GM12878 (cell line): ENCODE measurements around the gene MFAP2. TPM values are rescaled to one million over a fixed set of nuclear protein-coding genes. Genes with fewer than 3 reads are reported as not detected.

ENCODE experiments used
- ATAC-seq: fragments of 200-7000 bp; cut with Tn5 transposase; 3 replicates; pipeline ENCODE4 v1.9.1; 2020; ENCODE audit warnings: mild to moderate bottlenecking, moderate library complexity
- BruUV-seq: library from RNA; stranded (reverse); fragments of 400-500 nt; replicated peaks from 2 replicates; lab custom pipeline; 2021; lab: Mats Ljungman, UMichigan
- CTCF ChIA-PET: fragments of 300-600 bp; sonication (Branson Sonifier 250); formaldehyde crosslinking; extraction: SDS; loops from one replicate; lab custom pipeline; 2021; ENCODE audit warnings: inconsistent platforms; lab: Yijun Ruan, JAX
- POLR2A ChIA-PET: fragments of 350-600 bp; formaldehyde crosslinking; extraction: SDS; loops from one replicate; lab custom pipeline; 2021; ENCODE audit warnings: inconsistent platforms; lab: Charles Lee
- RAD21 ChIA-PET: fragments of 300-600 bp; sonication (Branson Sonifier 250); formaldehyde crosslinking; loops from one replicate; lab custom pipeline; 2023; ENCODE audit warnings: antibody characterized with exemption; ENCODE audit not compliant: unreplicated experiment; lab: Charles Lee
- SMC1A ChIA-PET: fragments of 300-600 bp; sonication (Branson Sonifier 250); formaldehyde crosslinking; loops from one replicate; lab custom pipeline; 2023; ENCODE audit not compliant: unreplicated experiment, uncharacterized antibody; lab: Charles Lee
- DNase-seq: peaks from one replicate; pipeline ENCODE4 v3.0.0-alpha.2; 2011; ENCODE audit warnings: low read depth, low spot score
- FAIRE-seq: peaks from 3 replicates; lab custom pipeline; 2011; peaks lifted over from hg19 to GRCh38; lab: Jason Lieb, UNC
- H2AFZ ChIP-seq: 2 replicates; pipeline ENCODE4 v1.6.0; 2011; ENCODE audit warnings: low read depth, low read length, control low read depth; ENCODE audit not compliant: control insufficient read depth
- H3K27ac ChIP-seq: 2 replicates; pipeline ENCODE4 v1.5.1; 2011; ENCODE audit warnings: control low read depth; ENCODE audit not compliant: control insufficient read depth, insufficient read depth
- H3K27me3 ChIP-seq, 2 experiments: replicated peaks in 1 of 2; 2 replicates each; pipeline versions ENCODE4 v1.6.0 to v1.6.1; 2011; ENCODE audit warnings: low read length in 1 of 2; ENCODE audit not compliant: control insufficient read depth in 2 of 2, insufficient read depth in 2 of 2
- H3K36me3 ChIP-seq, 2 experiments: 2 replicates each; pipeline ENCODE4 v1.5.1; 2011; ENCODE audit warnings: low read length in 1 of 2; ENCODE audit not compliant: control insufficient read depth in 2 of 2, insufficient read depth in 2 of 2
- H3K4me1 ChIP-seq: 2 replicates; pipeline ENCODE4 v1.6.1; 2011; ENCODE audit warnings: mild to moderate bottlenecking, low read length, moderate library complexity, mixed read lengths; ENCODE audit not compliant: control insufficient read depth, insufficient read depth
- H3K4me2 ChIP-seq: 2 replicates; pipeline ENCODE4 v1.6.0; 2011; ENCODE audit warnings: control low read depth; ENCODE audit not compliant: control insufficient read depth, insufficient read depth
- H3K4me3 ChIP-seq: fragments of 200-600 bp; sonication (generic); 2 replicates; pipeline ENCODE4 v1.5.1; 2016
- H3K79me2 ChIP-seq: 2 replicates; pipeline ENCODE4 v1.6.0; 2011; ENCODE audit warnings: low read length; ENCODE audit not compliant: control insufficient read depth, insufficient read depth
- H3K9ac ChIP-seq: 2 replicates; pipeline ENCODE4 v1.8.0; 2011; ENCODE audit warnings: low read length, control low read depth, mixed read lengths; ENCODE audit not compliant: control insufficient read depth, insufficient read depth
- H3K9me3 ChIP-seq: replicated peaks from 3 replicates; pipeline ENCODE4 v1.5.1; 2011; ENCODE audit warnings: mild to moderate bottlenecking, low read length; ENCODE audit not compliant: control insufficient read depth, insufficient read depth
- H4K20me1 ChIP-seq: 2 replicates; pipeline ENCODE4 v1.6.0; 2011; ENCODE audit not compliant: control insufficient read depth, insufficient read depth
- BACH1 ChIP-seq: fragments of 450-650 bp; IDR thresholded peaks from 2 replicates; pipeline ENCODE4 v1.6.1; 2017; ENCODE audit warnings: mild to moderate bottlenecking, borderline replicate concordance
- BCLAF1 ChIP-seq: fragments of 450-650 bp; IDR thresholded peaks from 2 replicates; pipeline ENCODE4 v1.6.1; 2017; ENCODE audit warnings: antibody characterized with exemption, mild to moderate bottlenecking, moderate library complexity
- EED ChIP-seq: sonication (generic); IDR thresholded peaks from 2 replicates; pipeline ENCODE4 v1.6.1; 2016; ENCODE audit warnings: antibody characterized with exemption, low read depth
- FOXM1 ChIP-seq: IDR thresholded peaks from 2 replicates; pipeline ENCODE4 v1.6.1; 2012; ENCODE audit warnings: low read depth, mild to moderate bottlenecking, inconsistent platforms, low read length, moderate library complexity
- IRF3 ChIP-seq: fragments of 450-650 bp; IDR thresholded peaks from 2 replicates; pipeline ENCODE4 v1.6.1; 2014; ENCODE audit warnings: mild to moderate bottlenecking
- MTA2 ChIP-seq: fragments of 450-650 bp; IDR thresholded peaks from 2 replicates; pipeline ENCODE4 v1.6.1; 2016; ENCODE audit warnings: low read depth, mild to moderate bottlenecking, moderate library complexity
- MXI1 ChIP-seq: fragments of 150-350 bp; IDR thresholded peaks from 2 replicates; pipeline ENCODE4 v1.6.1; 2011; ENCODE audit warnings: low read depth, mild to moderate bottlenecking, inconsistent platforms, low read length, improper control_type of control experiment
- NBN ChIP-seq: fragments of 450-650 bp; IDR thresholded peaks from 2 replicates; pipeline ENCODE4 v1.6.1; 2016
- NR2C1 ChIP-seq: fragments of 450-650 bp; IDR thresholded peaks from 2 replicates; pipeline ENCODE4 v1.6.1; 2017; ENCODE audit warnings: antibody characterized with exemption, mild to moderate bottlenecking, moderate library complexity
- RBBP5 ChIP-seq: fragments of 200-600 bp; sonication (generic); conservative IDR thresholded peaks from 2 replicates; pipeline ENCODE4 v1.6.1; 2016
- RFX5 ChIP-seq: IDR thresholded peaks from 2 replicates; pipeline ENCODE4 v1.6.1; 2011; ENCODE audit warnings: low read depth, low read length, improper control_type of control experiment
- RUNX3 ChIP-seq: IDR thresholded peaks from 2 replicates; pipeline ENCODE4 v1.6.1; 2012; ENCODE audit warnings: low read length, inconsistent platforms
- STAT1 ChIP-seq: fragments of 450-650 bp; conservative IDR thresholded peaks from 2 replicates; pipeline ENCODE4 v1.6.1; 2014; ENCODE audit warnings: antibody characterized with exemption, mild to moderate bottlenecking
- YBX1 ChIP-seq: fragments of 450-650 bp; IDR thresholded peaks from 2 replicates; pipeline ENCODE4 v1.6.1; 2016; ENCODE audit warnings: antibody characterized with exemption
- ZNF207 ChIP-seq: fragments of 450-650 bp; IDR thresholded peaks from 2 replicates; pipeline ENCODE4 v1.6.1; 2014; ENCODE audit warnings: antibody characterized with exemption, mild to moderate bottlenecking, borderline replicate concordance
- ZSCAN29 ChIP-seq: fragments of 450-650 bp; IDR thresholded peaks from 2 replicates; pipeline ENCODE4 v1.6.1; 2017; ENCODE audit warnings: mild to moderate bottlenecking, moderate library complexity
- WGBS: methylation state at CpG from one replicate; pipeline ENCODE4 v1.1.6; 2016; ENCODE audit warnings: low lambda C conversion rate; ENCODE audit not compliant: insufficient replicate concordance, insufficient coverage; ENCODE audit errors: missing lambda C conversion rate; 5-methylcytosine and 5-hydroxymethylcytosine counted together
- in situ Hi-C: fragments of 300-500 bp; cut with MboI; formaldehyde crosslinking; loops from 9 replicates; pipeline ENCODE4 v1.14.3; 2018; ENCODE audit warnings: mixed read lengths
- intact Hi-C: fragments of 100-400 bp; cut with micrococcal nuclease; formaldehyde crosslinking; loops from one replicate; pipeline ENCODE4 v1.14.2; 2022; ENCODE audit not compliant: unreplicated experiment
- polyA plus RNA-seq, 11 experiments: library from polyadenylated mRNA; depleted of rRNA in 4 of 11; unstranded in 6 of 11; stranded (reverse) in 5 of 11; fragments of >200 nt; fragmentation: Nextera tagmentation in 4 of 11; fragmentation: Illumina TruSeq in 1 of 11; extraction: Ambion mirVana in 4 of 11; extraction: Trizol in 1 of 11; gene quantifications; 1 replicate in 1 of 11; 2 replicates in 10 of 11; pipeline versions ENCODE4 v1.2.1 to v1.2.3, GENCODE V29; 2011 to 2016; ENCODE audit warnings: inconsistent platforms in 2 of 11, missing spikeins in 2 of 11, low read depth in 1 of 11
- total RNA-seq, 4 experiments: library from RNA; depleted of rRNA in 3 of 4; stranded (reverse); fragments of >200 nt in 3 of 4; fragmentation: Illumina TruSeq in 1 of 4; extraction: Trizol in 1 of 4; gene quantifications; 2 replicates each; pipeline versions ENCODE4 v1.2.1 to v1.2.3, GENCODE V29; 2013 to 2021
- TF ChIP-seq, protein P1 (sequence below): fragments of 450-650 bp; IDR thresholded peaks from 2 replicates; pipeline ENCODE4 v1.6.1; 2016; ENCODE audit warnings: mild to moderate bottlenecking, moderate library complexity, borderline replicate concordance

Gene MFAP2
- total and polyA plus RNA-seq, 10 of the 15 experiments (the other 5 are each of a cell fraction or from before 2014, with no cell fraction given) = 0.16 TPM; not detected in 9

- DNase-seq = no peak
- intact Hi-C loops = no loop called here
- SMC1A ChIA-PET = no interaction called here
- H3K4me2 ChIP-seq = no peak overlapping the region
- RAD21 ChIA-PET = no interaction called here
- 75% methylated on average over 40 of the region's 51 CpGs for WGBS
- CTCF ChIA-PET = no interaction called here
- no peak overlapping the region for H2AFZ ChIP-seq
- no peaks in the 10 kb centered on the region for H3K36me3 ChIP-seq
- in situ Hi-C loops = no loop called here
- H4K20me1 ChIP-seq = no peaks in the 10 kb centered on the region
- H3K79me2 ChIP-seq = no peaks in the 10 kb centered on the region
- H3K27me3 ChIP-seq = no peaks in the 10 kb centered on the region
- H3K9me3 ChIP-seq = no peaks in the 10 kb centered on the region
- no peak overlapping the region for H3K27ac ChIP-seq
- no TSS peak for BruUV-seq
- H3K4me1 ChIP-seq = no peaks in the 10 kb centered on the region
- no peak overlapping the region for H3K4me3 ChIP-seq
- POLR2A ChIA-PET = no interaction called here
- no peak for ATAC-seq
- no peak for FAIRE-seq
- no peak overlapping the region for H3K9ac ChIP-seq
- TF ChIP-seq RFX5 = no peak
- no peak for TF ChIP-seq YBX1
- TF ChIP-seq IRF3 = no peak
- no peak for TF ChIP-seq BCLAF1
- no peak for TF ChIP-seq MXI1
- no peak for TF ChIP-seq ZNF207
- TF ChIP-seq EED = no peak
- no peak for TF ChIP-seq NBN
- no peak for TF ChIP-seq MTA2
- no peak for TF ChIP-seq BACH1
- TF ChIP-seq NR2C1 = no peak
- no peak for TF ChIP-seq STAT1
- TF ChIP-seq FOXM1 = no peak
- TF ChIP-seq, protein P1, sequence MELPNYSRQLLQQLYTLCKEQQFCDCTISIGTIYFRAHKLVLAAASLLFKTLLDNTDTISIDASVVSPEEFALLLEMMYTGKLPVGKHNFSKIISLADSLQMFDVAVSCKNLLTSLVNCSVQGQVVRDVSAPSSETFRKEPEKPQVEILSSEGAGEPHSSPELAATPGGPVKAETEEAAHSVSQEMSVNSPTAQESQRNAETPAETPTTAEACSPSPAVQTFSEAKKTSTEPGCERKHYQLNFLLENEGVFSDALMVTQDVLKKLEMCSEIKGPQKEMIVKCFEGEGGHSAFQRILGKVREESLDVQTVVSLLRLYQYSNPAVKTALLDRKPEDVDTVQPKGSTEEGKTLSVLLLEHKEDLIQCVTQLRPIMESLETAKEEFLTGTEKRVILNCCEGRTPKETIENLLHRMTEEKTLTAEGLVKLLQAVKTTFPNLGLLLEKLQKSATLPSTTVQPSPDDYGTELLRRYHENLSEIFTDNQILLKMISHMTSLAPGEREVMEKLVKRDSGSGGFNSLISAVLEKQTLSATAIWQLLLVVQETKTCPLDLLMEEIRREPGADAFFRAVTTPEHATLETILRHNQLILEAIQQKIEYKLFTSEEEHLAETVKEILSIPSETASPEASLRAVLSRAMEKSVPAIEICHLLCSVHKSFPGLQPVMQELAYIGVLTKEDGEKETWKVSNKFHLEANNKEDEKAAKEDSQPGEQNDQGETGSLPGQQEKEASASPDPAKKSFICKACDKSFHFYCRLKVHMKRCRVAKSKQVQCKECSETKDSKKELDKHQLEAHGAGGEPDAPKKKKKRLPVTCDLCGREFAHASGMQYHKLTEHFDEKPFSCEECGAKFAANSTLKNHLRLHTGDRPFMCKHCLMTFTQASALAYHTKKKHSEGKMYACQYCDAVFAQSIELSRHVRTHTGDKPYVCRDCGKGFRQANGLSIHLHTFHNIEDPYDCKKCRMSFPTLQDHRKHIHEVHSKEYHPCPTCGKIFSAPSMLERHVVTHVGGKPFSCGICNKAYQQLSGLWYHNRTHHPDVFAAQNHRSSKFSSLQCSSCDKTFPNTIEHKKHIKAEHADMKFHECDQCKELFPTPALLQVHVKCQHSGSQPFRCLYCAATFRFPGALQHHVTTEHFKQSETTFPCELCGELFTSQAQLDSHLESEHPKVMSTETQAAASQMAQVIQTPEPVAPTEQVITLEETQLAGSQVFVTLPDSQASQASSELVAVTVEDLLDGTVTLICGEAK = no peak
- TF ChIP-seq RUNX3 = no peak
- no peak for TF ChIP-seq RBBP5
- TF ChIP-seq ZSCAN29 = no peak
Observed at GRCh38 chr1:16938351-16939321, 41.8 kb downstream of the MFAP2 start.
